Mucosa of rectum (tissue), 2 donors: ENCODE data around the gene ANGPTL4.
A peak's percentile ranks its signal among the peaks of the same experiment; 100 is the strongest.
"Not testable (repeated sequence)": the region's sequence is repeated elsewhere in the genome, so short reads cannot be mapped to it uniquely, and the experiment has no call there.

Source experiments
- H3K27ac ChIP-seq, 2 donors: one replicate each; pipeline ENCODE4 v1.7.0; 2013; ENCODE audit warnings: inconsistent platforms in 2 of 2, low read depth in 2 of 2, low read length in 2 of 2
- H3K27me3 ChIP-seq, 2 donors: one replicate each; pipeline ENCODE4 v1.7.0; 2013; ENCODE audit warnings: low read length in 2 of 2; ENCODE audit not compliant: control insufficient read depth in 2 of 2, insufficient read depth in 2 of 2
- H3K36me3 ChIP-seq, 2 donors: one replicate each; pipeline ENCODE4 v1.7.0; 2013; ENCODE audit warnings: low read length in 2 of 2; ENCODE audit not compliant: control insufficient read depth in 2 of 2, insufficient read depth in 2 of 2
- H3K4me1 ChIP-seq, 2 donors: one replicate each; pipeline ENCODE4 v1.7.0; 2013; ENCODE audit warnings: low read length in 2 of 2, mild to moderate bottlenecking in 1 of 2; ENCODE audit not compliant: control insufficient read depth in 2 of 2, insufficient read depth in 2 of 2
- H3K4me3 ChIP-seq, 2 donors: one replicate each; pipeline ENCODE4 v1.7.0; 2013; ENCODE audit warnings: low read length in 2 of 2
- H3K9ac ChIP-seq, 2 donors: one replicate each; pipeline ENCODE4 v1.7.0; 2013; ENCODE audit warnings: low read length in 2 of 2, low read depth in 1 of 2, mild to moderate bottlenecking in 1 of 2
- H3K9me3 ChIP-seq, 2 donors: one replicate each; pipeline ENCODE4 v1.7.0; 2013; ENCODE audit warnings: low read length in 2 of 2; ENCODE audit not compliant: control insufficient read depth in 2 of 2
- donor health status: healthy.
- donor health status: Normal muscosa, but diverticular disease.

The ANGPTL4 gene

GRCh38 chr19:8334458-8335342 is 29.3 kb upstream of the ANGPTL4 start:
- H3K4me3 ChIP-seq = peak overlapping the region; percentile 7 to 54
- H3K36me3 ChIP-seq = no peaks in the 10 kb centered on the region
- H3K27me3 ChIP-seq = peaks cover 19 to 20% of the 10 kb centered on the region in 2 donors
- no peak overlapping the region for H3K9ac ChIP-seq
- no peak overlapping the region for H3K27ac ChIP-seq
- peaks cover 0 to 6% of the 10 kb centered on the region in 2 donors for H3K4me1 ChIP-seq
- no peaks in the 10 kb centered on the region for H3K9me3 ChIP-seq

GRCh38 chr19:8335343-8336071 is 28.4 kb upstream of the ANGPTL4 start:
- peaks cover 0 to 6% of the 10 kb centered on the region in 2 donors for H3K4me1 ChIP-seq
- no peaks in the 10 kb centered on the region for H3K9me3 ChIP-seq
- H3K4me3 ChIP-seq = peak overlapping the region; percentile 7 to 54
- H3K36me3 ChIP-seq = no peaks in the 10 kb centered on the region
- no peak overlapping the region for H3K27ac ChIP-seq
- peak overlapping the region in 1 of 2 donors; percentile 24 for H3K9ac ChIP-seq
- H3K27me3 ChIP-seq = peaks cover 20 to 22% of the 10 kb centered on the region in 2 donors

- Histone ChIP-seq H3K36me3 (no peaks in the 10 kb centered on the region), H3K4me3 (no peak overlapping the region), H3K27me3 (peaks cover 26% of the 10 kb centered on the region in 2 donors), H3K4me1 (peaks cover 0 to 6% of the 10 kb centered on the region in 2 donors), H3K9ac (no peak overlapping the region), H3K27ac (no peak overlapping the region), H3K9me3 (no peaks in the 10 kb centered on the region)
These were observed 27.8 kb upstream of the ANGPTL4 start for GRCh38 chr19:8336072-8336569.

- no peak overlapping the region for H3K4me3 ChIP-seq
- no peak overlapping the region for H3K9ac ChIP-seq
- H3K4me1 ChIP-seq = peaks cover 0 to 6% of the 10 kb centered on the region in 2 donors
- H3K27me3 ChIP-seq = peaks cover 26% of the 10 kb centered on the region in 2 donors
- no peaks in the 10 kb centered on the region for H3K36me3 ChIP-seq
- no peak overlapping the region for H3K27ac ChIP-seq
- no peaks in the 10 kb centered on the region for H3K9me3 ChIP-seq
These were observed 27.3 kb upstream of the ANGPTL4 start for GRCh38 chr19:8336660-8337059.

GRCh38 chr19:8337728-8338127 is 26.2 kb upstream of the ANGPTL4 start:
- Histone ChIP-seq H3K4me1 (peaks cover 1 to 7% of the 10 kb centered on the region in 2 donors), H3K27me3 (peaks cover 32 to 34% of the 10 kb centered on the region in 2 donors), H3K36me3 (no peaks in the 10 kb centered on the region), H3K4me3 (no peak overlapping the region), H3K9ac (no peak overlapping the region), H3K9me3 (no peaks in the 10 kb centered on the region), H3K27ac (no peak overlapping the region)

GRCh38 chr19:8338835-8339234 is 25.1 kb upstream of the ANGPTL4 start:
- Histone ChIP-seq H3K27me3 (peaks cover 24 to 30% of the 10 kb centered on the region in 2 donors), H3K9me3 (no peaks in the 10 kb centered on the region), H3K4me3 (no peak overlapping the region), H3K27ac (no peak overlapping the region), H3K4me1 (peaks cover 4 to 13% of the 10 kb centered on the region in 2 donors), H3K9ac (no peak overlapping the region), H3K36me3 (no peaks in the 10 kb centered on the region)

- Histone ChIP-seq H3K27ac (no peak overlapping the region), H3K4me1 (peaks cover 4 to 7% of the 10 kb centered on the region in 2 donors), H3K4me3 (no peak overlapping the region), H3K27me3 (peaks cover 22 to 24% of the 10 kb centered on the region in 2 donors), H3K9ac (no peak overlapping the region), H3K36me3 (no peaks in the 10 kb centered on the region), H3K9me3 (no peaks in the 10 kb centered on the region)
These were observed 23.4 kb upstream of the ANGPTL4 start for GRCh38 chr19:8340341-8341096.

- H3K27ac ChIP-seq, H3K9me3 ChIP-seq, H3K9ac ChIP-seq, H3K36me3 ChIP-seq, H3K4me3 ChIP-seq, H3K4me1 ChIP-seq: not testable (repeated sequence)
- H3K27me3 ChIP-seq = peaks cover 21 to 22% of the 10 kb centered on the region in 2 donors
These were observed 22.5 kb upstream of the ANGPTL4 start for GRCh38 chr19:8341504-8341903.

GRCh38 chr19:8342316-8342683 is 21.7 kb upstream of the ANGPTL4 start:
- Histone ChIP-seq H3K27ac (no peak overlapping the region), H3K9ac (no peak overlapping the region), H3K9me3 (no peaks in the 10 kb centered on the region), H3K36me3 (no peaks in the 10 kb centered on the region), H3K4me3 (no peak overlapping the region), H3K4me1 (peaks cover 4 to 7% of the 10 kb centered on the region in 2 donors), H3K27me3 (peaks cover 19 to 21% of the 10 kb centered on the region in 2 donors)
